ENCODE data around the gene RABGEF1. TPM values are rescaled to one million over a fixed set of nuclear protein-coding genes. Genes with fewer than 3 reads are reported as not detected.
A peak's percentile ranks its signal among the peaks of the same experiment; 100 is the strongest.
"Not testable (repeated sequence)": the region's sequence is repeated elsewhere in the genome, so short reads cannot be mapped to it uniquely, and the experiment has no call there.

RABGEF1 gene
- total and polyA plus RNA-seq, 7 donors: 12.0 to 23.2 (median 18.7) TPM

DNA sequence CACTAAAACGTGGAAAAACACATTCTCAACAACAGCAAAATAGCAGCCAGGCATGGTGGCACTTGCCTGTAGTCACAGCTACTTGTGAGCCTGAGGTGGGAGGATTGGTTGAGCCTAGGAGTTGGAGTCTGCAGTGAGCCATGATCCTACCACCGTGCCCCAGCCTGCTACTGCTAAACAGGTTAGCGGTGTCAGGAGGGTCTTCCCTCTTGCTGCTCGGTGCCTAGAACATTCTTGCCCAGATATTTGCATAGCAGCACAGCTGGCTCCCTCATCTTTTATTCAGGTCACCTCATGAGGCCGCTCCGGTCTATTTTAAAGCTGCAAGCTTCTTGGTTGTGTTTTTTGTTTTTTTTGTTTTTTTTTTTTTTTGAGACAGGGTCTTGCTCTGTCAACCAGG lies 2.9 kb upstream of the RABGEF1 start:
- WGBS, 3 donors: 69 to 72% (median 72%) methylated on average over 6 of the region's 6 CpGs
- Histone ChIP-seq H3K36me3 (ENCODE audit: insufficient read depth in 1 of 2, low read depth in 1 of 2) (no peaks in the 10 kb centered on the region), H3K4me1 (peaks cover 14% of the 10 kb centered on the region), H3K4me3 (no peak overlapping the region), H3K9me3 (peaks cover 6% of the 10 kb centered on the region), H3K27ac (no peak overlapping the region), H3K27me3 (ENCODE audit: insufficient read depth in 3 of 3, low read length in 2 of 3) (no peaks in the 10 kb centered on the region)
- DNase-seq (no peak), ATAC-seq (no peak)
- intact Hi-C loops (cut with DNase I): loop anchor here (5.0 kb wide), 2 partner anchors 40 to 50 kb away; no protein-coding TSS in a partner anchor
- TF ChIP-seq, protein P1, sequence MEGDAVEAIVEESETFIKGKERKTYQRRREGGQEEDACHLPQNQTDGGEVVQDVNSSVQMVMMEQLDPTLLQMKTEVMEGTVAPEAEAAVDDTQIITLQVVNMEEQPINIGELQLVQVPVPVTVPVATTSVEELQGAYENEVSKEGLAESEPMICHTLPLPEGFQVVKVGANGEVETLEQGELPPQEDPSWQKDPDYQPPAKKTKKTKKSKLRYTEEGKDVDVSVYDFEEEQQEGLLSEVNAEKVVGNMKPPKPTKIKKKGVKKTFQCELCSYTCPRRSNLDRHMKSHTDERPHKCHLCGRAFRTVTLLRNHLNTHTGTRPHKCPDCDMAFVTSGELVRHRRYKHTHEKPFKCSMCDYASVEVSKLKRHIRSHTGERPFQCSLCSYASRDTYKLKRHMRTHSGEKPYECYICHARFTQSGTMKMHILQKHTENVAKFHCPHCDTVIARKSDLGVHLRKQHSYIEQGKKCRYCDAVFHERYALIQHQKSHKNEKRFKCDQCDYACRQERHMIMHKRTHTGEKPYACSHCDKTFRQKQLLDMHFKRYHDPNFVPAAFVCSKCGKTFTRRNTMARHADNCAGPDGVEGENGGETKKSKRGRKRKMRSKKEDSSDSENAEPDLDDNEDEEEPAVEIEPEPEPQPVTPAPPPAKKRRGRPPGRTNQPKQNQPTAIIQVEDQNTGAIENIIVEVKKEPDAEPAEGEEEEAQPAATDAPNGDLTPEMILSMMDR (IDR thresholded peaks at IDR 0.05): no peak

DNA sequence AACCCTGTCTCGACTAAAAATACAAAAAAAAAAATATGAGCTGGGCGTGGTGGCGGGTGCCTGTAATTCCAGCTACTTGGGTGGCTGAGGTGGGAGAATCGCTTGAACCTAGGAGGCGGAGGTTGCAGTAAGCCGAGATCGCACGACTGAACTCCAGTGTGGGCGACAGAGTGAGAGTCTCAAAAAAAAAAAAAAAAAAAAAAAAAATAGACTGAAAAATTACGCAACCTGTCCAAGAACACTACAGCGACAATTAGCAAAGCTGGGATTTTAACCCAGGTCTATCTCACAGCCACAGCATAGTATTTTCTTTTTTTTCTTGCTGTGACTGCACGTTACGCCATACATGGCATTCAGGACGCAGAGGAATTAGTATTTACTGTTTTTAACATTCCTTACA lies 1.1 kb upstream of the RABGEF1 start:
- Histone ChIP-seq H3K36me3 (ENCODE audit: insufficient read depth in 1 of 2, low read depth in 1 of 2) (no peaks in the 10 kb centered on the region), H3K27me3 (ENCODE audit: insufficient read depth in 3 of 3, low read length in 2 of 3) (no peaks in the 10 kb centered on the region), H3K9me3 (peaks cover 6% of the 10 kb centered on the region), H3K4me1 (peaks cover 14% of the 10 kb centered on the region), H3K27ac (peak overlapping the region; percentile 99), H3K4me3 (peak overlapping the region; percentile 100)
- intact Hi-C loops (cut with DNase I): loop anchor here (5.0 kb wide), 2 partner anchors 42 to 52 kb away; no protein-coding TSS in a partner anchor
- DNase-seq (no peak), ATAC-seq (no peak)
- TF ChIP-seq, protein P1 (IDR thresholded peaks at IDR 0.05): no peak
- 79 to 87% (median 80%) methylated on average over 14 of the region's 14 CpGs for WGBS, 3 donors

DNA sequence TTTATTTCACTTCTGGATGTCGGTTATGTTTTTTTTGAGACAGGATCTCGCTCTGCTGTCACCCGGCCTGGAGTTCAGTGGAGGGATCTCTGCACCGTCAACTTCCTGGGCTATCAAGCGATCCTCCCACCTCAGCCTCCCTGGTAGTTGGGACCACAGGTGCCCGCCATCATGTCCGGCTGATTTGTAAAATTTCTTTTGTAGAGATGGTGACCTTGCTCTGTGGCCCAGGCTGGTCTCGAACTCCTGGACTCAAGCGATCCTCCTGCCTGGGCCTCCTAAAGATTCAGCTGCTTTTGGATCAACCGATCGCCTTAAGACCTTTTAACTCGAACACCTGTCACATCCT lies 606 bp upstream of the RABGEF1 start:
- Histone ChIP-seq H3K4me1 (peaks cover 14% of the 10 kb centered on the region), H3K27me3 (ENCODE audit: insufficient read depth in 3 of 3, low read length in 2 of 3) (no peaks in the 10 kb centered on the region), H3K4me3 (peak overlapping the region; percentile 100), H3K36me3 (ENCODE audit: insufficient read depth in 1 of 2, low read depth in 1 of 2) (peaks cover 0 to 3% of the 10 kb centered on the region in 2 donors), H3K9me3 (peaks cover 6% of the 10 kb centered on the region), H3K27ac (peak overlapping the region; percentile 99)
- intact Hi-C loops (cut with DNase I): loop anchor here (2.0 to 10.0 kb wide), 4 partner anchors 43 to 85 kb away; no protein-coding TSS in a partner anchor
- TF ChIP-seq, protein P1 (IDR thresholded peaks at IDR 0.05): no peak
- ATAC-seq (peak in 2 of 4 donors; percentile 0 to 4), DNase-seq (no peak)
- WGBS, 3 donors: 8 to 12% (median 10%) methylated on average over 12 of the region's 12 CpGs

DNA sequence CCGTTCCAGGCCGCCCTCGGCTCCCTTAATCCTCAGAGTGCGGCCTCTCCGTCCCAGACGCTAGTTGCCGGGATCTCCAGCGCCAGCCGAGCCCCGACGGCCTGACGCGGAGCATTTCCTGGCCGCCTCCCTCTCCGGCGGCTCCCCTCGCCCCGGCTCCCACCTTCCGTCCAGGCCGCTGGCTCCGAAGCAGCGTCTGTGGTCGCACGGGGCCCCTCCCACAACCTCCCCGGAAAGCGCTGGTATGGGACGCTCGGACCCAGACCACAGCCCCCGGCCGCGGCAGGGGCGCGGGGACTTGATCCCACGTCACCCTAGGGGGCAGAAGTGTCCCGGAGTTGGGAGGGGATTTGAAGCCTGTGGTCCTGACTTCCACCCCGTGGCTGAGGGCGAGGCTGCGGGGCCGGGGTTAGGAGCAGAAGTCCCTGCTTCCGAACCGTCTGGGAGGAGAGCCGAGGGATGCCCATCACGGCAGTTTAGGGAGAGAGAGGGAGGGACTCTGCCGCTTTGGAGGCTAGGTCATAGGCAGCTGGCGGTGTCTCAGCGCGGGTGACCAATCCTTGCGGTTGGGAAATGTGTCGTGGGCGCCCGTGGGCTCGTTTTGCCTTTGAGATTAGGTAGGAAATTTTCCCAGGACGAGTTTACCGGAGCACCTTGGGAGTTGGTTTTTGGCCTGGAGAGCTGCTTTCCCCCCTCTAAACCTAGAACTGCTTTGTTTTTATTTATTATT lies 612 bp downstream of the RABGEF1 start:
- Histone ChIP-seq H3K4me1 (peaks cover 14% of the 10 kb centered on the region), H3K27ac (peak overlapping the region; percentile 99), H3K4me3 (peak overlapping the region; percentile 100)
- H3K36me3 ChIP-seq (ENCODE audit: insufficient read depth in 1 of 2, low read depth in 1 of 2); H3K27me3 ChIP-seq (ENCODE audit: insufficient read depth in 3 of 3, low read length in 2 of 3); H3K9me3 ChIP-seq: not testable (repeated sequence)
- DNase-seq: peak; percentile 54 to 71
- peak; percentile 60 to 75 (median 70) for ATAC-seq
- intact Hi-C loops (cut with DNase I): loop anchor here (2.0 to 10.0 kb wide), 2 partner anchors 58 to 86 kb away; no protein-coding TSS in a partner anchor
- 0 to 1% (median 1%) methylated on average over 44 to 54 of the region's 54 CpGs for WGBS, 3 donors

DNA sequence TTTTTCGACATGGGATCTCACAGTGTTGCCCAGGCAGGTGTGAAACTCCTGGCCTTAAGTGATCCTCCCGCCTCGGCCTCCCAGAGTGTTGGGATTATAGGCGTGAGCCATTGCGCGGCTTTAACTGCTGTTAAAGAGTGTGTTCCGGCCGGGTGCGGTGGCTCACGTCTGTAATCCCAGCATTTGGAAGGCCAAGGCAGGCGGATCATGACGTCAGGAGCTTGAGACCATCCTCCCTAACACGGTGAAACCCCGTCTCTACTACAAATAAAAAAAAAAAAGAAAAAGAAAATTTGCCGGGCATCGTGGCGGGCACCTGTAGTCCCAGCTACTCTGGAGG lies 1.1 kb downstream of the RABGEF1 start:
- Histone ChIP-seq H3K4me1 (peaks cover 15% of the 10 kb centered on the region), H3K9me3 (no peaks in the 10 kb centered on the region), H3K27ac (peak overlapping the region; percentile 99), H3K4me3 (peak overlapping the region; percentile 100), H3K27me3 (ENCODE audit: insufficient read depth in 3 of 3, low read length in 2 of 3) (no peaks in the 10 kb centered on the region), H3K36me3 (ENCODE audit: insufficient read depth in 1 of 2, low read depth in 1 of 2) (peaks cover 0 to 9% of the 10 kb centered on the region in 2 donors)
- WGBS, 3 donors: 24 to 37% (median 31%) methylated on average over 17 of the region's 17 CpGs
- intact Hi-C loops (cut with DNase I): loop anchor here (2.0 to 10.0 kb wide), 2 partner anchors 59 to 87 kb away; no protein-coding TSS in a partner anchor
- ATAC-seq (no peak), DNase-seq (no peak)
- TF ChIP-seq, protein P1 (IDR thresholded peaks at IDR 0.05): no peak

DNA sequence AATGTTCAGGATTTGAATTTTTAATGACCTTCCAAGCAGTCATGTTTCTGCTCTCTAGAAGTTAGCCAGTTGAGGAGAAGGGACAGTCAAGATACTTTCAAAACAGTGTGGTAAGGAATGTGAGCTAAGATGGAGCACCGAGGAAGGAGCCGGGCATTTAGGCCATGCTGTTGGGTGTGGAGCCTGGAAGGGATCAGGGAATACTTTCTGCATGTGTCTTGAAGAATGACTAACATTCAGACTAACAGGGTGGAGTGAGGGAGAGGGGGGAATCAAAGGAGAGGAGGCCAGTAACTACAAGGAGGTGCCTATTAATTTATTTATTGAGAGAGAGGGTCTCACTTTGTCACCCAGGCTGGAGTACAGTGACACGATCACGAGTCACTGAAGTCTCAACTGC lies 1.8 kb downstream of the RABGEF1 start:
- not testable (repeated sequence) for DNase-seq

More for the DNA sequence above, 1.8 kb downstream of the RABGEF1 start:
- Histone ChIP-seq H3K27ac (peak overlapping the region; percentile 99), H3K4me3 (peak overlapping the region; percentile 100), H3K4me1 (peaks cover 21% of the 10 kb centered on the region)
- not testable (repeated sequence) for H3K9me3 ChIP-seq; H3K27me3 ChIP-seq (ENCODE audit: insufficient read depth in 3 of 3, low read length in 2 of 3); H3K36me3 ChIP-seq (ENCODE audit: insufficient read depth in 1 of 2, low read depth in 1 of 2); ATAC-seq
- intact Hi-C loops (cut with DNase I): loop anchor here (10.0 kb wide), 1 partner anchor 87 kb away; no protein-coding TSS in a partner anchor
- WGBS, 3 donors: 62 to 68% (median 66%) methylated on average over 4 of the region's 4 CpGs

Data from psoas muscle (tissue), 8 donors.